ENCODE results near the gene LSM7.

Gene LSM7

GRCh38 chr19:2311093-2311492 lies 17.3 kb downstream of the LSM7 start:
- no peak overlapping the region for H2BK15ac ChIP-seq (ENCODE audit: low read length)
- no peaks in the 10 kb centered on the region for H3K36me3 ChIP-seq (replicated peaks in 1 of 2; ENCODE audit: control insufficient read depth in 2 of 2, insufficient read depth in 2 of 2, low read length in 2 of 2)
- H4K91ac ChIP-seq (ENCODE audit: low read depth, low read length, poor library complexity) = no peak overlapping the region
- H3K79me1 ChIP-seq (ENCODE audit: low read depth, low read length) = no peaks in the 10 kb centered on the region
- no peak overlapping the region for H2AFZ ChIP-seq (ENCODE audit: low read length)
- no peak overlapping the region for H4K8ac ChIP-seq (ENCODE audit: low read depth, low read length)
- peaks cover 2% of the 10 kb centered on the region in 2 donors for H3K4me1 ChIP-seq (ENCODE audit: control insufficient read depth in 2 of 2, insufficient read depth in 1 of 2, low read depth in 1 of 2, low read length in 2 of 2)
- H2BK5ac ChIP-seq (ENCODE audit: low read length) = no peak overlapping the region
- no CpG with 5 or more reads among the region's 4 CpGs for WGBS, 2 donors (ENCODE audit: extremely low coverage in 2 of 2, insufficient read length in 2 of 2, insufficient replicate concordance in 1 of 2)
- no peak overlapping the region for H3K4me2 ChIP-seq (ENCODE audit: insufficient read depth, low read length, poor library complexity, severe bottlenecking)
- no peak overlapping the region for H3K9ac ChIP-seq (ENCODE audit: low read depth, low read length, poor library complexity)
- no peak overlapping the region for H2BK12ac ChIP-seq (ENCODE audit: low read length)
- H3K4ac ChIP-seq (ENCODE audit: low read length) = no peak overlapping the region
- H3K23ac ChIP-seq (ENCODE audit: low read depth, low read length, poor library complexity) = no peak overlapping the region
- no peak overlapping the region for H3K14ac ChIP-seq (ENCODE audit: low read length)
- H2AK5ac ChIP-seq (ENCODE audit: low read depth, low read length) = no peak overlapping the region
- no peak for DNase-seq (ENCODE audit: low spot score)
- H3K9me3 ChIP-seq (replicated peaks in 1 of 2; ENCODE audit: control insufficient read depth in 2 of 2, insufficient read depth in 1 of 2, low read depth in 1 of 2, low read length in 2 of 2) = peaks cover 5 to 11% of the 10 kb centered on the region in 2 donors
- no peak overlapping the region for H3K4me3 ChIP-seq (ENCODE audit: low read length in 2 of 2)
- no peak overlapping the region for H2BK120ac ChIP-seq (ENCODE audit: low read depth, low read length)
- peaks cover 0 to 47% (median 22%) of the 10 kb centered on the region in 3 experiments for H3K27me3 ChIP-seq (ENCODE audit: control insufficient read depth in 3 of 3, insufficient read depth in 3 of 3, low read depth in 1 of 3, low read length in 3 of 3)
- no peak overlapping the region for H3K27ac ChIP-seq (replicated peaks; ENCODE audit: low read length)
- no peak overlapping the region for H3K18ac ChIP-seq (ENCODE audit: low read length)

GRCh38 chr19:2309734-2310362 lies 18.5 kb downstream of the LSM7 start:
- H2BK15ac ChIP-seq (ENCODE audit: low read length) = no peak overlapping the region
- DNase-seq (ENCODE audit: low spot score) = no peak
- H3K79me1 ChIP-seq (ENCODE audit: low read depth, low read length) = no peaks in the 10 kb centered on the region
- no peak overlapping the region for H2BK5ac ChIP-seq (ENCODE audit: low read length)
- no peak overlapping the region for H3K4me3 ChIP-seq (ENCODE audit: low read length in 2 of 2)
- WGBS, 2 donors (ENCODE audit: extremely low coverage in 2 of 2, insufficient read length in 2 of 2, insufficient replicate concordance in 1 of 2) = no CpG with 5 or more reads among the region's 17 CpGs
- H2BK12ac ChIP-seq (ENCODE audit: low read length) = no peak overlapping the region
- no peak overlapping the region for H2BK120ac ChIP-seq (ENCODE audit: low read depth, low read length)
- no peak overlapping the region for H2AFZ ChIP-seq (ENCODE audit: low read length)
- peak overlapping the region; percentile 65 for H3K18ac ChIP-seq (ENCODE audit: low read length)
- no peak overlapping the region for H3K14ac ChIP-seq (ENCODE audit: low read length)
- no peak overlapping the region for H3K27ac ChIP-seq (replicated peaks; ENCODE audit: low read length)
- no peak overlapping the region for H3K4ac ChIP-seq (ENCODE audit: low read length)
- H3K4me1 ChIP-seq (ENCODE audit: control insufficient read depth in 2 of 2, insufficient read depth in 1 of 2, low read depth in 1 of 2, low read length in 2 of 2) = peaks cover 0 to 1% of the 10 kb centered on the region in 2 donors
- peak overlapping the region; percentile 43 for H3K23ac ChIP-seq (ENCODE audit: low read depth, low read length, poor library complexity)
- H3K4me2 ChIP-seq (ENCODE audit: insufficient read depth, low read length, poor library complexity, severe bottlenecking) = no peak overlapping the region
- peak overlapping the region; percentile 88 for H2AK5ac ChIP-seq (ENCODE audit: low read depth, low read length)
- H3K36me3 ChIP-seq (replicated peaks in 1 of 2; ENCODE audit: control insufficient read depth in 2 of 2, insufficient read depth in 2 of 2, low read length in 2 of 2) = no peaks in the 10 kb centered on the region
- no peak overlapping the region for H4K91ac ChIP-seq (ENCODE audit: low read depth, low read length, poor library complexity)
- H3K9me3 ChIP-seq (replicated peaks in 1 of 2; ENCODE audit: control insufficient read depth in 2 of 2, insufficient read depth in 1 of 2, low read depth in 1 of 2, low read length in 2 of 2) = peaks cover 4 to 5% of the 10 kb centered on the region in 2 donors
- H3K27me3 ChIP-seq (ENCODE audit: control insufficient read depth in 3 of 3, insufficient read depth in 3 of 3, low read depth in 1 of 3, low read length in 3 of 3) = peaks cover 0 to 60% (median 24%) of the 10 kb centered on the region in 3 experiments
- no peak overlapping the region for H3K9ac ChIP-seq (ENCODE audit: low read depth, low read length, poor library complexity)
- H4K8ac ChIP-seq (ENCODE audit: low read depth, low read length) = no peak overlapping the region

- Histone ChIP-seq H2AK5ac (ENCODE audit: low read depth, low read length) (peak within 1 kb of the TSS; percentile 78), H3K36me3 (replicated peaks in 1 of 2; ENCODE audit: control insufficient read depth in 2 of 2, insufficient read depth in 2 of 2, low read length in 2 of 2) (no peaks in the 10 kb centered on the region), H3K4me3 (ENCODE audit: low read length in 2 of 2) (peak within 1 kb of the TSS; percentile 32 to 74), H3K4ac (ENCODE audit: low read length) (no peak within 1 kb of the TSS), H3K18ac (ENCODE audit: low read length) (peak within 1 kb of the TSS; percentile 90), H3K4me2 (ENCODE audit: insufficient read depth, low read length, poor library complexity, severe bottlenecking) (peak within 1 kb of the TSS; percentile 73), H3K9ac (ENCODE audit: low read depth, low read length, poor library complexity) (peak within 1 kb of the TSS; percentile 84), H3K14ac (ENCODE audit: low read length) (peak within 1 kb of the TSS; percentile 38), H3K27ac (replicated peaks; ENCODE audit: low read length) (no peak within 1 kb of the TSS), H4K8ac (ENCODE audit: low read depth, low read length) (no peak within 1 kb of the TSS), H3K9me3 (replicated peaks in 1 of 2; ENCODE audit: control insufficient read depth in 2 of 2, insufficient read depth in 1 of 2, low read depth in 1 of 2, low read length in 2 of 2) (peaks cover 0 to 2% of the 10 kb centered on the region in 2 donors), H3K27me3 (ENCODE audit: control insufficient read depth in 3 of 3, insufficient read depth in 3 of 3, low read depth in 1 of 3, low read length in 3 of 3) (peaks cover 0 to 74% (median 24%) of the 10 kb centered on the region in 3 experiments), H2BK120ac (ENCODE audit: low read depth, low read length) (peak within 1 kb of the TSS; percentile 72), H2BK15ac (ENCODE audit: low read length) (peak within 1 kb of the TSS; percentile 75), H3K4me1 (ENCODE audit: control insufficient read depth in 2 of 2, insufficient read depth in 1 of 2, low read depth in 1 of 2, low read length in 2 of 2) (peaks cover under 1 to 1% of the 10 kb centered on the region in 2 donors), H3K79me1 (ENCODE audit: low read depth, low read length) (no peaks in the 10 kb centered on the region), H2BK12ac (ENCODE audit: low read length) (peak within 1 kb of the TSS; percentile 90), H2BK5ac (ENCODE audit: low read length) (no peak within 1 kb of the TSS), H4K91ac (ENCODE audit: low read depth, low read length, poor library complexity) (no peak within 1 kb of the TSS), H3K23ac (ENCODE audit: low read depth, low read length, poor library complexity) (peak within 1 kb of the TSS; percentile 83), H2AFZ (ENCODE audit: low read length) (peak within 1 kb of the TSS; percentile 75)
- WGBS, 2 donors (ENCODE audit: extremely low coverage in 2 of 2, insufficient read length in 2 of 2, insufficient replicate concordance in 1 of 2) = no CpG with 5 or more reads among the region's 63 CpGs
- DNase-seq (ENCODE audit: low spot score) = no peak
These were observed 20.3 kb downstream of the LSM7 start, which contains the start of gene LINGO3 for GRCh38 chr19:2308114-2308556. LINGO3 (minus strand) TSS chr19:2308154; CDS start chr19:2291776, 16,378 bp downstream.

GRCh38 chr19:2307518-2308012 lies 20.8 kb downstream of the LSM7 start:
- no peaks in the 10 kb centered on the region for H3K79me1 ChIP-seq (ENCODE audit: low read depth, low read length)
- H3K27me3 ChIP-seq (ENCODE audit: control insufficient read depth in 3 of 3, insufficient read depth in 3 of 3, low read depth in 1 of 3, low read length in 3 of 3) = peaks cover 0 to 80% (median 28%) of the 10 kb centered on the region in 3 experiments
- no peak overlapping the region for H4K8ac ChIP-seq (ENCODE audit: low read depth, low read length)
- WGBS, 2 donors (ENCODE audit: extremely low coverage in 2 of 2, insufficient read length in 2 of 2, insufficient replicate concordance in 1 of 2) = no CpG with 5 or more reads among the region's 33 CpGs
- peak overlapping the region; percentile 38 for H3K14ac ChIP-seq (ENCODE audit: low read length)
- no peaks in the 10 kb centered on the region for H3K36me3 ChIP-seq (replicated peaks in 1 of 2; ENCODE audit: control insufficient read depth in 2 of 2, insufficient read depth in 2 of 2, low read length in 2 of 2)
- no peak overlapping the region for H3K27ac ChIP-seq (replicated peaks; ENCODE audit: low read length)
- H2AFZ ChIP-seq (ENCODE audit: low read length) = peak overlapping the region; percentile 68
- peak overlapping the region; percentile 49 for H3K4me2 ChIP-seq (ENCODE audit: insufficient read depth, low read length, poor library complexity, severe bottlenecking)
- H2AK5ac ChIP-seq (ENCODE audit: low read depth, low read length) = peak overlapping the region; percentile 78
- H3K4me3 ChIP-seq (ENCODE audit: low read length in 2 of 2) = peak overlapping the region in 1 of 2 donors; percentile 63
- no peak for DNase-seq (ENCODE audit: low spot score)
- peaks cover 4 to 6% of the 10 kb centered on the region in 2 donors for H3K4me1 ChIP-seq (ENCODE audit: control insufficient read depth in 2 of 2, insufficient read depth in 1 of 2, low read depth in 1 of 2, low read length in 2 of 2)
- peak overlapping the region; percentile 75 for H2BK15ac ChIP-seq (ENCODE audit: low read length)
- H3K9ac ChIP-seq (ENCODE audit: low read depth, low read length, poor library complexity) = peak overlapping the region; percentile 60
- peak overlapping the region; percentile 31 for H3K23ac ChIP-seq (ENCODE audit: low read depth, low read length, poor library complexity)
- H3K9me3 ChIP-seq (replicated peaks in 1 of 2; ENCODE audit: control insufficient read depth in 2 of 2, insufficient read depth in 1 of 2, low read depth in 1 of 2, low read length in 2 of 2) = no peaks in the 10 kb centered on the region
- no peak overlapping the region for H4K91ac ChIP-seq (ENCODE audit: low read depth, low read length, poor library complexity)
- H3K18ac ChIP-seq (ENCODE audit: low read length) = peak overlapping the region; percentile 89
- peak overlapping the region; percentile 90 for H2BK12ac ChIP-seq (ENCODE audit: low read length)
- H2BK5ac ChIP-seq (ENCODE audit: low read length) = no peak overlapping the region
- peak overlapping the region; percentile 72 for H2BK120ac ChIP-seq (ENCODE audit: low read depth, low read length)
- no peak overlapping the region for H3K4ac ChIP-seq (ENCODE audit: low read length)

All from neuronal stem cell (in vitro differentiated cells).